Neural crest cell (in vitro differentiated cells): ENCODE measurements around the gene SYNRG. TPM values are rescaled to one million over a fixed set of nuclear protein-coding genes. Genes with fewer than 3 reads are reported as not detected.

Experiments
- DNase-seq: peaks from one replicate; pipeline ENCODE4 v3.0.0; 2021; ENCODE audit warnings: low read depth, mixed read lengths, low spot score
- H3K27ac Mint-ChIP-seq: one replicate; pipeline ENCODE4 v1.8.0; 2021; ENCODE audit warnings: mild to moderate bottlenecking, mixed read lengths; ENCODE audit not compliant: unreplicated experiment
- H3K27me3 Mint-ChIP-seq: 2 replicates; pipeline ENCODE4 v1.8.0; 2021; ENCODE audit warnings: low read depth, mild to moderate bottlenecking, mixed read lengths
- H3K36me3 Mint-ChIP-seq: 2 replicates; pipeline ENCODE4 v1.8.0; 2021; ENCODE audit warnings: low read depth, mild to moderate bottlenecking, mixed read lengths
- H3K4me1 Mint-ChIP-seq: 2 replicates; pipeline ENCODE4 v1.8.0; 2021; ENCODE audit warnings: mixed read lengths
- H3K4me3 Mint-ChIP-seq: one replicate; pipeline ENCODE4 v1.8.0; 2021; ENCODE audit warnings: mild to moderate bottlenecking, mixed read lengths
- H3K9me3 Mint-ChIP-seq: 2 replicates; pipeline ENCODE4 v1.8.0; 2021; ENCODE audit warnings: mixed read lengths
- CTCF ChIP-seq: fragments of 200-600 bp; sonication (generic); conservative IDR thresholded peaks from 2 replicates; pipeline ENCODE4 v1.5.0; 2021; ENCODE audit warnings: antibody characterized with exemption, mild to moderate bottlenecking
- total RNA-seq: library from RNA; stranded (reverse); gene quantifications from 2 replicates; pipeline ENCODE4 v1.2.1, GENCODE V29; 2021

Gene SYNRG
- total RNA-seq, 1 donor from 2014 or later, result 43.0 TPM

- DNase-seq, result no peak
- TF ChIP-seq CTCF, result peak; percentile 79
Measured at GRCh38 chr17:37527249-37527851, 81.9 kb downstream of the SYNRG start.

GRCh38 chr17:37523715-37524219 lies 85.5 kb downstream of the SYNRG start:
- Mint-ChIP-seq H3K27me3 (no peaks in the 10 kb centered on the region), H3K27ac (no peak overlapping the region), H3K9me3 (no peaks in the 10 kb centered on the region), H3K4me1 (no peaks in the 10 kb centered on the region), H3K4me3 (no peak overlapping the region), H3K36me3 (peaks cover 9% of the 10 kb centered on the region)
- DNase-seq, result no peak
- TF ChIP-seq CTCF, result no peak

More at GRCh38 chr17:37527249-37527851, 81.9 kb downstream of the SYNRG start:
- no peaks in the 10 kb centered on the region for H3K4me1 Mint-ChIP-seq
- H3K27ac Mint-ChIP-seq, result no peak overlapping the region
- no peaks in the 10 kb centered on the region for H3K9me3 Mint-ChIP-seq
- no peak overlapping the region for H3K4me3 Mint-ChIP-seq
- H3K27me3 Mint-ChIP-seq, result no peaks in the 10 kb centered on the region
- H3K36me3 Mint-ChIP-seq, result peaks cover 3% of the 10 kb centered on the region

- Mint-ChIP-seq H3K4me3 (no peak overlapping the region), H3K4me1 (no peaks in the 10 kb centered on the region), H3K27ac (peak overlapping the region; percentile 95), H3K9me3 (no peaks in the 10 kb centered on the region), H3K27me3 (no peaks in the 10 kb centered on the region), H3K36me3 (peaks cover 17% of the 10 kb centered on the region)
- TF ChIP-seq CTCF, result no peak
- DNase-seq, result no peak
Measured at GRCh38 chr17:37521821-37522220, 87.4 kb downstream of the SYNRG start.

GRCh38 chr17:37520174-37520573 lies 89.0 kb downstream of the SYNRG start:
- DNase-seq, result no peak
- Mint-ChIP-seq H3K27ac (peak overlapping the region; percentile 57), H3K27me3 (no peaks in the 10 kb centered on the region), H3K4me1 (peaks cover 12% of the 10 kb centered on the region), H3K9me3 (no peaks in the 10 kb centered on the region), H3K36me3 (peaks cover 19% of the 10 kb centered on the region), H3K4me3 (no peak overlapping the region)
- TF ChIP-seq CTCF, result no peak

GRCh38 chr17:37519251-37519985 lies 89.8 kb downstream of the SYNRG start:
- Mint-ChIP-seq H3K36me3 (peaks cover 19% of the 10 kb centered on the region), H3K27me3 (no peaks in the 10 kb centered on the region), H3K27ac (no peak overlapping the region), H3K4me3 (no peak overlapping the region), H3K9me3 (no peaks in the 10 kb centered on the region), H3K4me1 (peaks cover 12% of the 10 kb centered on the region)
- no peak for DNase-seq
- no peak for TF ChIP-seq CTCF
